ENCODE data around the gene KCTD16. TPM values are rescaled to one million over a fixed set of nuclear protein-coding genes. Genes with fewer than 3 reads are reported as not detected.

The KCTD16 gene
- polyA plus RNA-seq, 1 of the 3 experiments (the other 2 are of a cell fraction), result 0.03 TPM

DNA sequence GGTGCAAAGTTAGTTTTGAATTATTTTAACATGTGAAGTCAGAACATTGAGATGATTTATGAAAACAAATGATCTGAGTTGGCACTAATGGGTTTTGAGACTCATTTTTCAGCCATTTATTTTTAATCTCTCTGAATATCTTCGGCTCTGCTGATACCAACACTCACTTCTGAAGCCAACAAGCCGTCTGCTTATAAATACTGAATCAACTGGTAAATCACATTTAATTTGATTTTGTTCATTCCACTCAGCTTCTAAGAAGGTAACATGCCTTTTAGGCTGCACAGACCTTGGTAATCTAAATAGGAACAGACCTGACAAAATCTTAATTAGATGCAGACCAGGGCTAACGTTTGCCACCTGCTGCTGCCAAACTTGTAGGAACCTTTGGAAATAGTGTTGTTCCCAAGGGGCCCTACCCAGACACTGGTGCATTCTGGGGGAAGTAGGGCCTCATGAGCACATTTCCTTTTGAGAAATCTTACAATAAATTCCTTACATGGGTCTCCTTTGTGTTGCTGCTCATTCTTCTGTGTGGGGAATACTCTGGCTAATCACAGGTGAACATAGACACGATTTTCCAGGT is 182.2 kb downstream of the KCTD16 start:
- no peaks in the 10 kb centered on the region for H3F3A ChIP-seq (replicated peaks; ENCODE audit: insufficient read depth)
- peak; percentile 31 for DNase-seq
- H3K4me3 ChIP-seq (ENCODE audit: low read depth in 2 of 2, low read length in 1 of 2), result no peak overlapping the region
- 1% methylated on average over 4 of the region's 4 CpGs for WGBS (ENCODE audit: low lambda C conversion rate)
- no peaks in the 10 kb centered on the region for H3K9me2 ChIP-seq
- no peaks in the 10 kb centered on the region for H4K20me1 ChIP-seq (ENCODE audit: insufficient read depth)
- ChIA-PET POLR2A (no interaction called here), CTCF (interaction anchor here (1.3 to 1.8 kb wide), 3 partner anchors 14 to 38 kb away, joined by 3 to 4 read pairs (median 4); no protein-coding TSS in a partner anchor)
- no peak overlapping the region for H2AFZ ChIP-seq (ENCODE audit: low read depth)
- H3K4me2 ChIP-seq, result no peak overlapping the region
- H3K27me3 ChIP-seq (ENCODE audit: insufficient read depth), result no peaks in the 10 kb centered on the region
- no peaks in the 10 kb centered on the region for H3K79me2 ChIP-seq (ENCODE audit: insufficient read depth)
- peaks cover 0 to 15% of the 10 kb centered on the region in 2 experiments; a peak in 2 of 4 replicates for H3K4me1 ChIP-seq (ENCODE audit: control insufficient read depth in 1 of 2, insufficient read depth in 2 of 2, low read depth in 1 of 2, low read length in 1 of 2)
- H3K36me3 ChIP-seq (replicated peaks in 1 of 2; ENCODE audit: control insufficient read depth in 1 of 2, insufficient read depth in 2 of 2, low read length in 1 of 2), result no peaks in the 10 kb centered on the region
- TF ChIP-seq FOXM1 (IDR thresholded peaks at IDR 0.05; ENCODE audit: low read depth) (no peak), RAD21 (IDR thresholded peaks at IDR 0.05; ENCODE audit: low read length) (peak; percentile 16; the same call in 1 of the 2 replicates), EP300 (IDR thresholded peaks at IDR 0.05; ENCODE audit: borderline replicate concordance in 1 of 2, low read depth in 1 of 2, low read length in 1 of 2) (peak in 1 of 2 experiments; percentile 99; a peak in 2 of 4 replicates), RCOR1 (IDR thresholded peaks at IDR 0.05; ENCODE audit: low read length) (peak; percentile 99), FOXJ3 (CRISPR knock-in tag; IDR thresholded peaks at IDR 0.05) (peak; percentile 94), TCF12 (IDR thresholded peaks at IDR 0.05) (no peak; the same call in 1 of the 2 replicates), GATA2 (CRISPR knock-in tag; IDR thresholded peaks at IDR 0.05) (peak; percentile 97), CHD2 (IDR thresholded peaks at IDR 0.05; ENCODE audit: low read length, partially characterized antibody) (no peak), JUND (IDR thresholded peaks at IDR 0.05) (no peak)
- TF ChIP-seq, protein P1, sequence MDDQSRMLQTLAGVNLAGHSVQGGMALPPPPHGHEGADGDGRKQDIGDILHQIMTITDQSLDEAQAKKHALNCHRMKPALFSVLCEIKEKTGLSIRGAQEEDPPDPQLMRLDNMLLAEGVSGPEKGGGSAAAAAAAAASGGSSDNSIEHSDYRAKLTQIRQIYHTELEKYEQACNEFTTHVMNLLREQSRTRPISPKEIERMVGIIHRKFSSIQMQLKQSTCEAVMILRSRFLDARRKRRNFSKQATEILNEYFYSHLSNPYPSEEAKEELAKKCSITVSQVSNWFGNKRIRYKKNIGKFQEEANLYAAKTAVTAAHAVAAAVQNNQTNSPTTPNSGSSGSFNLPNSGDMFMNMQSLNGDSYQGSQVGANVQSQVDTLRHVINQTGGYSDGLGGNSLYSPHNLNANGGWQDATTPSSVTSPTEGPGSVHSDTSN (IDR thresholded peaks at IDR 0.05), result no peak
- TF ChIP-seq, protein P2, sequence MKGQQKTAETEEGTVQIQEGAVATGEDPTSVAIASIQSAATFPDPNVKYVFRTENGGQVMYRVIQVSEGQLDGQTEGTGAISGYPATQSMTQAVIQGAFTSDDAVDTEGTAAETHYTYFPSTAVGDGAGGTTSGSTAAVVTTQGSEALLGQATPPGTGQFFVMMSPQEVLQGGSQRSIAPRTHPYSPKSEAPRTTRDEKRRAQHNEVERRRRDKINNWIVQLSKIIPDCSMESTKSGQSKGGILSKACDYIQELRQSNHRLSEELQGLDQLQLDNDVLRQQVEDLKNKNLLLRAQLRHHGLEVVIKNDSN (IDR thresholded peaks at IDR 0.05; ENCODE audit: borderline replicate concordance, low read depth), result no peak
- H3K9ac ChIP-seq, result no peak overlapping the region
- peak overlapping the region in 1 of 2 experiments; percentile 89; a peak in 2 of 4 replicates for H3K27ac ChIP-seq (ENCODE audit: low read depth in 2 of 2, low read length in 1 of 2)
- no peaks in the 10 kb centered on the region for H3K9me3 ChIP-seq

DNA sequence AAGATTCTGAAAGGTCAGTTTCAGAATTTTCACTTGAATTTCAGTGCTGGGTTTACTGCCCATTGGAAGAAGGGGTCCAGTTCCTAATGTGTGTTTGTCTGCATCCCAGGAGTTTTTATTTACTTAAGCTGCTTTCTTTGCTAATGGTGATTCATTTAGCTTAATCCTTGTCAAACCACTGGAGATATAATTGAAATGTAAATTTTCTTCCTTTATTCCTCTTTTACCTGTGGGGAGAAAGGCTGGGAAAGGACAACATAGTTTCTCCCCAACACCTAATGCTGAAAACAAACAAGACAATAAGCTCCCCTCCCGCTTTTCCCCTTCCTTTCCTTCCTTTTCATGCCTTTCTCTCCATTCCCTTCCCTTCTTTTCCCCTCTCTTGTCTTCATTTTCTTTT is 185.8 kb downstream of the KCTD16 start:
- H4K20me1 ChIP-seq (ENCODE audit: insufficient read depth), result no peaks in the 10 kb centered on the region
- H3K9me2 ChIP-seq, result no peaks in the 10 kb centered on the region
- H3K9ac ChIP-seq, result no peak overlapping the region
- no peak overlapping the region for H3K27ac ChIP-seq (ENCODE audit: low read depth in 2 of 2, low read length in 1 of 2)
- no peak overlapping the region for H3K4me2 ChIP-seq
- DNase-seq, result no peak
- POLR2A ChIA-PET, result no interaction called here
- H3K79me2 ChIP-seq (ENCODE audit: insufficient read depth), result no peaks in the 10 kb centered on the region
- WGBS (ENCODE audit: low lambda C conversion rate), result 18% methylated on average over 1 of the region's 1 CpG
- TF ChIP-seq, protein P3, sequence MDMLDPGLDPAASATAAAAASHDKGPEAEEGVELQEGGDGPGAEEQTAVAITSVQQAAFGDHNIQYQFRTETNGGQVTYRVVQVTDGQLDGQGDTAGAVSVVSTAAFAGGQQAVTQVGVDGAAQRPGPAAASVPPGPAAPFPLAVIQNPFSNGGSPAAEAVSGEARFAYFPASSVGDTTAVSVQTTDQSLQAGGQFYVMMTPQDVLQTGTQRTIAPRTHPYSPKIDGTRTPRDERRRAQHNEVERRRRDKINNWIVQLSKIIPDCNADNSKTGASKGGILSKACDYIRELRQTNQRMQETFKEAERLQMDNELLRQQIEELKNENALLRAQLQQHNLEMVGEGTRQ (IDR thresholded peaks at IDR 0.05; ENCODE audit: borderline replicate concordance, low read depth, low read length), result no peak
- no peak for TF ChIP-seq TCF12 (IDR thresholded peaks at IDR 0.05)
- TF ChIP-seq, protein P2 (IDR thresholded peaks at IDR 0.05; ENCODE audit: borderline replicate concordance, low read depth), result no peak
- TF ChIP-seq YY1 (IDR thresholded peaks at IDR 0.05; ENCODE audit: low read depth), result no peak
- TF ChIP-seq SIN3A (IDR thresholded peaks at IDR 0.05; ENCODE audit: borderline replicate concordance, low read depth, low read length), result no peak
- no peak for TF ChIP-seq CHD2 (IDR thresholded peaks at IDR 0.05; ENCODE audit: low read length, partially characterized antibody)
- no peak for TF ChIP-seq NRF1 (IDR thresholded peaks at IDR 0.05; ENCODE audit: low read depth, low read length)
- TF ChIP-seq, protein P4, sequence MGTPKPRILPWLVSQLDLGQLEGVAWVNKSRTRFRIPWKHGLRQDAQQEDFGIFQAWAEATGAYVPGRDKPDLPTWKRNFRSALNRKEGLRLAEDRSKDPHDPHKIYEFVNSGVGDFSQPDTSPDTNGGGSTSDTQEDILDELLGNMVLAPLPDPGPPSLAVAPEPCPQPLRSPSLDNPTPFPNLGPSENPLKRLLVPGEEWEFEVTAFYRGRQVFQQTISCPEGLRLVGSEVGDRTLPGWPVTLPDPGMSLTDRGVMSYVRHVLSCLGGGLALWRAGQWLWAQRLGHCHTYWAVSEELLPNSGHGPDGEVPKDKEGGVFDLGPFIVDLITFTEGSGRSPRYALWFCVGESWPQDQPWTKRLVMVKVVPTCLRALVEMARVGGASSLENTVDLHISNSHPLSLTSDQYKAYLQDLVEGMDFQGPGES (IDR thresholded peaks at IDR 0.05; ENCODE audit: low read depth, low read length), result no peak
- TF ChIP-seq TAF1 (IDR thresholded peaks at IDR 0.05; ENCODE audit: borderline replicate concordance, low read depth, low read length), result no peak
- TF ChIP-seq RAD21 (IDR thresholded peaks at IDR 0.05; ENCODE audit: low read length), result no peak
- TF ChIP-seq RXRA (IDR thresholded peaks at IDR 0.05; ENCODE audit: borderline replicate concordance, low read depth), result no peak
- no peaks in the 10 kb centered on the region for H3K9me3 ChIP-seq
- H2AFZ ChIP-seq (ENCODE audit: low read depth), result no peak overlapping the region
- H3K4me1 ChIP-seq (ENCODE audit: control insufficient read depth in 1 of 2, insufficient read depth in 2 of 2, low read depth in 1 of 2, low read length in 1 of 2), result peaks cover 0 to 11% of the 10 kb centered on the region in 2 experiments; a peak in 2 of 4 replicates
- H3K36me3 ChIP-seq (replicated peaks in 1 of 2; ENCODE audit: control insufficient read depth in 1 of 2, insufficient read depth in 2 of 2, low read length in 1 of 2), result no peaks in the 10 kb centered on the region
- CTCF ChIA-PET, result interaction anchor here (1.0 kb wide), 2 partner anchors 18 to 36 kb away, joined by 3 read pairs; no protein-coding TSS in a partner anchor
- H3K27me3 ChIP-seq (ENCODE audit: insufficient read depth), result no peaks in the 10 kb centered on the region
- H3K4me3 ChIP-seq (ENCODE audit: low read depth in 2 of 2, low read length in 1 of 2), result no peak overlapping the region
- no peaks in the 10 kb centered on the region for H3F3A ChIP-seq (replicated peaks; ENCODE audit: insufficient read depth)

All from SK-N-SH (cell line).